Measurements from ENCODE around the gene FBXL14.

Gene FBXL14

DNA sequence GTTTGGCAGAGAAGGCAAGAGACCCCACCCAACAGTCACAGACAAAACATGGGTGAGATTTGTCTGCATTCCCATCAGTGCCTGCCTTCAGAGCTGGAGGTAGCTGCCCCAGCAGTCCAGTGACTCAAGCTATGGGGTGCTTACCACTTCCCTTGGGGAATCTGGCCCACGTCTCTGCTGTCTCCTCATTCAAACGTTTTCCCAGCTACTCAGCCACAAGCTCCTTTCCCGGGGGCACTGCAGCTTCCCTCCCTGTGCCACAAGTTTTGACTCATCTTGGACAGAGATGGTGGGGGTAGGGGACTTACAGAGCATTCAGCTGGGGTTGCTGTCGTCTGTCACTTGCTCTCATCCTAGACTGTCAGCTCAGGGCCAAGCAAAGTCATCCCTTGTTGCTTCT lies 66.6 kb downstream of the FBXL14 start:
- Histone ChIP-seq H2BK12ac (ENCODE audit: low read length in 2 of 2) (no peak overlapping the region), H3K4me1 (ENCODE audit: control insufficient read depth, insufficient read depth, low read depth, low read length) (peaks cover 33% of the 10 kb centered on the region), H2BK15ac (ENCODE audit: low read depth, poor library complexity, severe bottlenecking) (no peak overlapping the region), H2BK5ac (ENCODE audit: low read depth, low read length, poor library complexity, severe bottlenecking) (no peak overlapping the region), H3K9me3 (ENCODE audit: control insufficient read depth, low read length) (no peaks in the 10 kb centered on the region), H4K8ac (ENCODE audit: low read length) (no peak overlapping the region), H3K18ac (ENCODE audit: low read depth in 1 of 2, low read length in 2 of 2) (no peak overlapping the region), H4K91ac (ENCODE audit: low read length) (no peak overlapping the region), H2AFZ (ENCODE audit: low read depth, low read length) (no peak overlapping the region), H3K4ac (ENCODE audit: low read depth in 1 of 2, low read length in 2 of 2) (no peak overlapping the region), H3K23ac (ENCODE audit: low read length in 2 of 2) (no peak overlapping the region), H3K79me1 (replicated peaks; ENCODE audit: low read length, poor library complexity, severe bottlenecking) (peaks cover 5% of the 10 kb centered on the region), H3K27me3 (ENCODE audit: control insufficient read depth in 1 of 2, insufficient read depth in 1 of 2, low read length in 2 of 2) (peaks cover 0 to 6% of the 10 kb centered on the region in 2 experiments), H3K9ac (ENCODE audit: low read length) (peak overlapping the region; percentile 38), H3K4me3 (ENCODE audit: insufficient read depth in 1 of 2, low read depth in 1 of 2, low read length in 2 of 2) (no peak overlapping the region), H3K14ac (ENCODE audit: low read length in 2 of 2) (no peak overlapping the region), H2BK120ac (ENCODE audit: low read depth, low read length) (no peak overlapping the region), H3K36me3 (ENCODE audit: control insufficient read depth in 1 of 2, insufficient read depth in 2 of 2, low read depth in 1 of 2, low read length in 2 of 2) (no peaks in the 10 kb centered on the region), H3K27ac (ENCODE audit: low read length, poor library complexity, severe bottlenecking) (no peak overlapping the region), H2AK5ac (ENCODE audit: low read length, severe bottlenecking) (no peak overlapping the region), H3K4me2 (ENCODE audit: low read length, poor library complexity, severe bottlenecking) (no peak overlapping the region)
- WGBS = 27% methylated on average over 2 of the region's 4 CpGs
- peak; percentile 76 for DNase-seq

GRCh38 chr12:1525858-1526257 lies 68.5 kb downstream of the FBXL14 start:
- Histone ChIP-seq H2BK15ac (ENCODE audit: low read depth, poor library complexity, severe bottlenecking) (no peak overlapping the region), H2BK120ac (ENCODE audit: low read depth, low read length) (no peak overlapping the region), H2BK5ac (ENCODE audit: low read depth, low read length, poor library complexity, severe bottlenecking) (no peak overlapping the region), H3K23ac (ENCODE audit: low read length in 2 of 2) (no peak overlapping the region), H3K27me3 (ENCODE audit: control insufficient read depth in 1 of 2, insufficient read depth in 1 of 2, low read length in 2 of 2) (peaks cover 0 to 6% of the 10 kb centered on the region in 2 experiments), H3K4me2 (ENCODE audit: low read length, poor library complexity, severe bottlenecking) (no peak overlapping the region), H3K79me1 (replicated peaks; ENCODE audit: low read length, poor library complexity, severe bottlenecking) (no peaks in the 10 kb centered on the region), H3K27ac (ENCODE audit: low read length, poor library complexity, severe bottlenecking) (no peak overlapping the region), H3K18ac (ENCODE audit: low read depth in 1 of 2, low read length in 2 of 2) (no peak overlapping the region), H3K36me3 (ENCODE audit: control insufficient read depth in 1 of 2, insufficient read depth in 2 of 2, low read depth in 1 of 2, low read length in 2 of 2) (no peaks in the 10 kb centered on the region), H3K4me1 (ENCODE audit: control insufficient read depth, insufficient read depth, low read depth, low read length) (peaks cover 23% of the 10 kb centered on the region), H3K14ac (ENCODE audit: low read length in 2 of 2) (no peak overlapping the region), H4K8ac (ENCODE audit: low read length) (no peak overlapping the region), H2AK5ac (ENCODE audit: low read length, severe bottlenecking) (no peak overlapping the region), H3K9ac (ENCODE audit: low read length) (no peak overlapping the region), H3K9me3 (ENCODE audit: control insufficient read depth, low read length) (no peaks in the 10 kb centered on the region), H2BK12ac (ENCODE audit: low read length in 2 of 2) (no peak overlapping the region), H4K91ac (ENCODE audit: low read length) (no peak overlapping the region), H3K4ac (ENCODE audit: low read depth in 1 of 2, low read length in 2 of 2) (no peak overlapping the region), H3K4me3 (ENCODE audit: insufficient read depth in 1 of 2, low read depth in 1 of 2, low read length in 2 of 2) (no peak overlapping the region), H2AFZ (ENCODE audit: low read depth, low read length) (no peak overlapping the region)
- DNase-seq = no peak
- 88% methylated on average over 8 of the region's 10 CpGs for WGBS

DNA sequence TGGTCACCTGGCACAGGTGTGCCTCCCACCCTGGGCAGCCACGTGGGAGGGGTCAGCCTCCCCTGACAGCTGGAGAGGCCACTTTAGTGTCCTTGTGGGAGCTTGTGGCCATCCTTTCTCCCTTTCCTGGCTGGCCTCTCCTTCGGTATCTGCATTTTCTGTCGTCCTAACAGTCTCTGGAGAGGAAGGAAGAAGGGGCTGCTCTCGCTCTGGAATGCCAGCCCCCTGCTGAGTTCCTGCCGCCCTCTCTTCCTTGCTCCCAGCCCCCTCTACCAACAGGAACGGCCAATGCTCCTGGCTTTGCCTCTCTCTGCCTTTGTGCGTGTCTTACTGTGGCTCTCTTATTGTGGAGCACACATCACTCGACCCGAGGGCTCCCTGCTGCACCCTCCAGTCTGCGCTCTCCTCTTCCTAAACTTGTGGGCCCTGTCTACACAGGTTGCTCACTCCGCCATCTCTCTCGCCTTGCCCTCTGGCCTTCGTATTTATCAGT lies 70.8 kb downstream of the FBXL14 start:
- no peak overlapping the region for H2BK5ac ChIP-seq (ENCODE audit: low read depth, low read length, poor library complexity, severe bottlenecking)
- H2BK12ac ChIP-seq (ENCODE audit: low read length in 2 of 2) = no peak overlapping the region
- no peak overlapping the region for H3K18ac ChIP-seq (ENCODE audit: low read depth in 1 of 2, low read length in 2 of 2)
- H3K4me1 ChIP-seq (ENCODE audit: control insufficient read depth, insufficient read depth, low read depth, low read length) = peaks cover 34% of the 10 kb centered on the region
- no peaks in the 10 kb centered on the region for H3K79me1 ChIP-seq (replicated peaks; ENCODE audit: low read length, poor library complexity, severe bottlenecking)
- H3K4me2 ChIP-seq (ENCODE audit: low read length, poor library complexity, severe bottlenecking) = peak overlapping the region; percentile 17
- H2AFZ ChIP-seq (ENCODE audit: low read depth, low read length) = no peak overlapping the region
- DNase-seq = no peak
- H3K27ac ChIP-seq (ENCODE audit: low read length, poor library complexity, severe bottlenecking) = no peak overlapping the region
- H3K9me3 ChIP-seq (ENCODE audit: control insufficient read depth, low read length) = no peaks in the 10 kb centered on the region
- no peak overlapping the region for H2AK5ac ChIP-seq (ENCODE audit: low read length, severe bottlenecking)
- H3K14ac ChIP-seq (ENCODE audit: low read length in 2 of 2) = no peak overlapping the region
- no peak overlapping the region for H3K4me3 ChIP-seq (ENCODE audit: insufficient read depth in 1 of 2, low read depth in 1 of 2, low read length in 2 of 2)
- no peak overlapping the region for H3K23ac ChIP-seq (ENCODE audit: low read length in 2 of 2)
- H2BK15ac ChIP-seq (ENCODE audit: low read depth, poor library complexity, severe bottlenecking) = no peak overlapping the region
- H2BK120ac ChIP-seq (ENCODE audit: low read depth, low read length) = no peak overlapping the region
- no peak overlapping the region for H3K9ac ChIP-seq (ENCODE audit: low read length)
- WGBS = 35% methylated on average over 13 of the region's 13 CpGs
- no peak overlapping the region for H3K4ac ChIP-seq (ENCODE audit: low read depth in 1 of 2, low read length in 2 of 2)
- no peak overlapping the region for H4K91ac ChIP-seq (ENCODE audit: low read length)
- no peaks in the 10 kb centered on the region for H3K36me3 ChIP-seq (ENCODE audit: control insufficient read depth in 1 of 2, insufficient read depth in 2 of 2, low read depth in 1 of 2, low read length in 2 of 2)
- peaks cover 0 to 6% of the 10 kb centered on the region in 2 experiments for H3K27me3 ChIP-seq (ENCODE audit: control insufficient read depth in 1 of 2, insufficient read depth in 1 of 2, low read length in 2 of 2)
- H4K8ac ChIP-seq (ENCODE audit: low read length) = no peak overlapping the region

- Histone ChIP-seq H2BK15ac (ENCODE audit: low read depth, poor library complexity, severe bottlenecking) (no peak overlapping the region), H3K23ac (ENCODE audit: low read length in 2 of 2) (no peak overlapping the region), H3K4ac (ENCODE audit: low read depth in 1 of 2, low read length in 2 of 2) (no peak overlapping the region), H2AFZ (ENCODE audit: low read depth, low read length) (no peak overlapping the region), H3K27ac (ENCODE audit: low read length, poor library complexity, severe bottlenecking) (no peak overlapping the region), H2BK120ac (ENCODE audit: low read depth, low read length) (no peak overlapping the region), H2AK5ac (ENCODE audit: low read length, severe bottlenecking) (peak overlapping the region; percentile 21), H3K4me1 (ENCODE audit: control insufficient read depth, insufficient read depth, low read depth, low read length) (peaks cover 39% of the 10 kb centered on the region), H3K4me3 (ENCODE audit: insufficient read depth in 1 of 2, low read depth in 1 of 2, low read length in 2 of 2) (no peak overlapping the region), H2BK5ac (ENCODE audit: low read depth, low read length, poor library complexity, severe bottlenecking) (no peak overlapping the region), H3K27me3 (ENCODE audit: control insufficient read depth in 1 of 2, insufficient read depth in 1 of 2, low read length in 2 of 2) (peaks cover 0 to 6% of the 10 kb centered on the region in 2 experiments), H3K36me3 (ENCODE audit: control insufficient read depth in 1 of 2, insufficient read depth in 2 of 2, low read depth in 1 of 2, low read length in 2 of 2) (no peaks in the 10 kb centered on the region), H3K9ac (ENCODE audit: low read length) (no peak overlapping the region), H3K4me2 (ENCODE audit: low read length, poor library complexity, severe bottlenecking) (no peak overlapping the region), H3K14ac (ENCODE audit: low read length in 2 of 2) (no peak overlapping the region), H3K9me3 (ENCODE audit: control insufficient read depth, low read length) (no peaks in the 10 kb centered on the region), H4K8ac (ENCODE audit: low read length) (no peak overlapping the region), H2BK12ac (ENCODE audit: low read length in 2 of 2) (no peak overlapping the region), H4K91ac (ENCODE audit: low read length) (no peak overlapping the region), H3K79me1 (replicated peaks; ENCODE audit: low read length, poor library complexity, severe bottlenecking) (no peaks in the 10 kb centered on the region), H3K18ac (ENCODE audit: low read depth in 1 of 2, low read length in 2 of 2) (no peak overlapping the region)
- 88% methylated on average over 8 of the region's 8 CpGs for whole genome bisulfite sequencing
- DNase-seq = no peak
Observed at GRCh38 chr12:1523046-1523445, 71.3 kb downstream of the FBXL14 start.

All from mesenchymal stem cell (in vitro differentiated cells and primary cell).